Left lung (tissue), 10 donors: ENCODE results near the gene DAB1. TPM values are rescaled to one million over a fixed set of nuclear protein-coding genes. Genes with fewer than 3 reads are reported as not detected.
A peak's percentile ranks its signal among the peaks of the same experiment; 100 is the strongest.

Experiments
- ATAC-seq: fragments of 200-7000 bp; cut with Tn5 transposase; one replicate; pipeline ENCODE4 v1.9.1; 2020; ENCODE audit warnings: moderate library complexity
- DNase-seq, 4 donors: peaks; one replicate each; pipeline ENCODE4 v3.0.0-alpha.2; 2013 to 2020
- H3K27ac ChIP-seq, 2 donors: fragments of 200-600 bp; sonication (generic) in 1 of 2; one replicate each; pipeline versions ENCODE4 v1.5.0 to v1.8.0; 2020 to 2021
- H3K27me3 ChIP-seq, 2 donors: fragments of 200-600 bp; sonication (generic) in 1 of 2; one replicate each; pipeline versions ENCODE4 v1.5.0 to v1.8.0; 2020 to 2021
- H3K36me3 ChIP-seq, 2 donors: fragments of 200-600 bp; sonication (generic) in 1 of 2; one replicate each; pipeline versions ENCODE4 v1.5.0 to v1.8.0; 2020 to 2021
- H3K4me1 ChIP-seq, 2 donors: fragments of 200-600 bp; one replicate each; pipeline ENCODE4 v1.8.0; 2021
- H3K4me3 ChIP-seq, 2 donors: fragments of 200-600 bp; sonication (generic) in 1 of 2; one replicate each; pipeline versions ENCODE4 v1.5.0 to v1.8.0; 2020 to 2021; ENCODE audit warnings: mild to moderate bottlenecking in 1 of 2
- H3K9me3 ChIP-seq, 2 donors: fragments of 200-600 bp; sonication (generic) in 1 of 2; one replicate each; pipeline versions ENCODE4 v1.5.0 to v1.8.0; 2020 to 2021
- intact Hi-C, 2 donors: fragments of 100-400 bp; cut with DNase I; formaldehyde crosslinking; loops; one replicate each; pipeline versions ENCODE4 v1.11.2 to v1.14.2; 2022
- polyA plus RNA-seq, 6 donors: library from polyadenylated mRNA; unstranded; fragments of 120-200 nt; gene quantifications; one replicate each; pipeline ENCODE4 v1.2.1, GENCODE V29; 2013; ENCODE audit not compliant: insufficient read length in 6 of 6
- total RNA-seq, 2 donors: library from RNA; stranded (reverse); fragmentation: NEBNext Ultra II Directional; extraction: Animal tissue kit (Norgen Biotek cat#: 25700); gene quantifications; one replicate each; pipeline ENCODE4 v1.2.1, GENCODE V29; 2021
- TF ChIP-seq, protein P1 (sequence below), 2 donors: fragments of 200-600 bp; sonication (generic) in 1 of 2; IDR thresholded peaks; one replicate each; pipeline versions ENCODE4 v1.5.0 to v1.8.0; 2021; ENCODE audit warnings: antibody characterized with exemption in 2 of 2
- donor health status: DM: no; HTN: yes; CAD: no.
- donor health status: DM: no; HTN: no; CAD: no.

The DAB1 gene
- total and polyA plus RNA-seq, 8 donors = 0.17 to 1.7 (median 1.1) TPM

GRCh38 chr1:56958526-56958925 is 465.3 kb downstream of the DAB1 start:
- TF ChIP-seq, protein P1, sequence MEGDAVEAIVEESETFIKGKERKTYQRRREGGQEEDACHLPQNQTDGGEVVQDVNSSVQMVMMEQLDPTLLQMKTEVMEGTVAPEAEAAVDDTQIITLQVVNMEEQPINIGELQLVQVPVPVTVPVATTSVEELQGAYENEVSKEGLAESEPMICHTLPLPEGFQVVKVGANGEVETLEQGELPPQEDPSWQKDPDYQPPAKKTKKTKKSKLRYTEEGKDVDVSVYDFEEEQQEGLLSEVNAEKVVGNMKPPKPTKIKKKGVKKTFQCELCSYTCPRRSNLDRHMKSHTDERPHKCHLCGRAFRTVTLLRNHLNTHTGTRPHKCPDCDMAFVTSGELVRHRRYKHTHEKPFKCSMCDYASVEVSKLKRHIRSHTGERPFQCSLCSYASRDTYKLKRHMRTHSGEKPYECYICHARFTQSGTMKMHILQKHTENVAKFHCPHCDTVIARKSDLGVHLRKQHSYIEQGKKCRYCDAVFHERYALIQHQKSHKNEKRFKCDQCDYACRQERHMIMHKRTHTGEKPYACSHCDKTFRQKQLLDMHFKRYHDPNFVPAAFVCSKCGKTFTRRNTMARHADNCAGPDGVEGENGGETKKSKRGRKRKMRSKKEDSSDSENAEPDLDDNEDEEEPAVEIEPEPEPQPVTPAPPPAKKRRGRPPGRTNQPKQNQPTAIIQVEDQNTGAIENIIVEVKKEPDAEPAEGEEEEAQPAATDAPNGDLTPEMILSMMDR (IDR thresholded peaks at IDR 0.05) = no peak
- H3K27me3 ChIP-seq = no peaks in the 10 kb centered on the region
- H3K9me3 ChIP-seq = no peaks in the 10 kb centered on the region
- H3K4me1 ChIP-seq = no peaks in the 10 kb centered on the region
- intact Hi-C loops = no loop called here
- no peak overlapping the region for H3K4me3 ChIP-seq
- no peaks in the 10 kb centered on the region for H3K36me3 ChIP-seq
- no peak overlapping the region for H3K27ac ChIP-seq
- ATAC-seq = peak; percentile 24
- DNase-seq = no peak

GRCh38 chr1:56957931-56958330 is 465.9 kb downstream of the DAB1 start:
- TF ChIP-seq, protein P1 (IDR thresholded peaks at IDR 0.05) = no peak

DNA sequence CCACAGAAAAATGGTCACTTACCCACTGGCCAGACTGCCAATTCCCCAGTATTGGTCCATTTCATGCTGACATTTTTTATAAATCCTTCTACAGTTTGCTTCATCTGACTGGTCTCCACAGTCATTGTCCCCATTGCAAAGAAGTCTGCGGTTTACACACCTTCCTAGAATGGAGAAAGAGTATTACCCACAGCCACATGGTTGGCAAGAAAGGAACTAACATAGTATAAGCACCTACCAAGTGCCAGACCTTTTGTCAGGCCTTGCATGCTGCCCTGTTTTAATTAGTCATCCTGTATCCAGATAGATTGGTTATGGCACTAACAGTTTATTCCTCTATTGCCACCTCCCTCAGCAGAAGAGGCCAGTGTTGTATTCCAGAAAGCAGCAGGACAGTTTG is 469.2 kb downstream of the DAB1 start:
- H3K36me3 ChIP-seq = no peaks in the 10 kb centered on the region
- H3K4me3 ChIP-seq = no peak overlapping the region
- H3K4me1 ChIP-seq = no peaks in the 10 kb centered on the region
- H3K27me3 ChIP-seq = no peaks in the 10 kb centered on the region
- no peak overlapping the region for H3K27ac ChIP-seq
- H3K9me3 ChIP-seq = no peaks in the 10 kb centered on the region
- TF ChIP-seq, protein P1 (IDR thresholded peaks at IDR 0.05) = no peak
- no peak for ATAC-seq
- intact Hi-C loops = no loop called here
- no peak for DNase-seq

More at GRCh38 chr1:56957931-56958330, 465.9 kb downstream of the DAB1 start:
- no peaks in the 10 kb centered on the region for H3K27me3 ChIP-seq
- H3K36me3 ChIP-seq = no peaks in the 10 kb centered on the region
- H3K9me3 ChIP-seq = no peaks in the 10 kb centered on the region
- DNase-seq = no peak
- no peak overlapping the region for H3K27ac ChIP-seq
- intact Hi-C loops = no loop called here
- H3K4me3 ChIP-seq = no peak overlapping the region
- ATAC-seq = no peak
- no peaks in the 10 kb centered on the region for H3K4me1 ChIP-seq

DNA sequence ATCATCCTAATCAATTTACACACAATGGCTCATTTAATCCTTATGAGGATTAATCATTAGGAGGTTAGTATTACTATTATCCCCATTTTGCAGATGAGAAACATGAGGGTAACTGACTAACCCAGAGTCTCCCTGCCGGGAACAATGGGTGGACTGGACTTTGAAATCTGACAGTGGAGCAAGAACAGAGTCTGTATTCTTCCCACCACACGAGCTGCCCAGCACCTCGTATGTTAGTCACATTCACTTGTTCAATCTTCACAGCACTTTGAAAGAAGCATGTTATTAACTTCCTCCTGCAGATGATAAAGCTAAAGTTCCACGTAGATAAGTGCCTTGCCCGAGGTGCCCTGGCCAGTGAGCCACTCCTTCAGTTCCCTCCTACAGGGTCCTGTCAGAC is 470.5 kb downstream of the DAB1 start:
- H3K4me3 ChIP-seq = no peak overlapping the region
- H3K27me3 ChIP-seq = no peaks in the 10 kb centered on the region
- TF ChIP-seq, protein P1 (IDR thresholded peaks at IDR 0.05) = no peak
- H3K27ac ChIP-seq = no peak overlapping the region
- no peaks in the 10 kb centered on the region for H3K9me3 ChIP-seq
- no peak for DNase-seq
- no peaks in the 10 kb centered on the region for H3K36me3 ChIP-seq
- intact Hi-C loops = no loop called here
- no peak for ATAC-seq
- H3K4me1 ChIP-seq = no peaks in the 10 kb centered on the region

- no peaks in the 10 kb centered on the region for H3K36me3 ChIP-seq
- H3K27ac ChIP-seq = no peak overlapping the region
- H3K4me3 ChIP-seq = no peak overlapping the region
- TF ChIP-seq, protein P1 (IDR thresholded peaks at IDR 0.05) = no peak
- intact Hi-C loops = no loop called here
- H3K27me3 ChIP-seq = no peaks in the 10 kb centered on the region
- no peaks in the 10 kb centered on the region for H3K9me3 ChIP-seq
- DNase-seq = no peak
- no peak for ATAC-seq
- H3K4me1 ChIP-seq = no peaks in the 10 kb centered on the region
Measured at GRCh38 chr1:56952501-56952900, 471.4 kb downstream of the DAB1 start.
